ENCODE measurements around the gene TLL2.

DNA sequence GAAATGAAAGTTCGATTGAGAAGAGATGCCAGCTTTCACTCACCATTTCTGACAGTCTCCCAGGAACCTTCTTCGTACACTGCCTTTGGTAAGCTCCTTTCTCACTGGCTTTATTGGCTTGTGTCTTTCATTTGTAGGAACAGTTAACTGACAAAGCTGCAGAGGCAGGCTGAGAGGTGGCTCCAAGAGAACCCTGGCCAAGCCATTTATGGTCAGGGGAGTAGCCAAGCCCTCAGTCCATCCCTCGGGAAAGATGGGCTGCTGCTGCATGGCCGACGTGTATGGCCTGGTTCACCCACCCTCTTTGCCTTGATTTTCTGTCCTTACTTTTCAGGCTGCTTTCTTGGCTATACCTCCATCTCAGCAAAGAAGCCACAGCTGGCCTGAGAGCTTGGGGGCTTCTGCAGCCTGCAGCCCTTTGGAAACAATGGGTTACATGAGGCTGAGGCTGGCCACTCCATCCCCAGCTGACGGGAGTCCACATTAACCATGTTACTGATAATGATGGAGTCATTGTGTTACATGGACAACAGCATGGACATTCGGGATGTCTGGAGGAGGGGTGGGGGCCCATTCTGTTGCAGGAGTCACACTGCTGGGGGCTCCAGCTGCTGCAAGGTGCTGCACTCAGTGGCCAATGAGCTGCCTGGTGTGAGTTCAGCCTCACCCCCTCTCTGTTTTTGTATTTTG is 154.7 kb downstream of the TLL2 start, which contains the start of gene OPALIN:
- TF ChIP-seq CTCF (IDR thresholded peaks at IDR 0.05) (no peak), POLR2A (IDR thresholded peaks at IDR 0.05) (no peak), POLR2AphosphoS5 (IDR thresholded peaks at IDR 0.05) (no peak)
